HG03575 (cell line): Measurements from ENCODE around the gene ALDH1B1.

ENCODE experiments used
- ATAC-seq: cut with Tn5 transposase; IDR thresholded peaks from one replicate; pipeline ENCODE4 v1.9.1; 2021; ENCODE audit not compliant: unreplicated experiment, insufficient number of reproducible peaks, low FRiP score; ENCODE audit errors: extremely low read depth

Gene ALDH1B1

DNA sequence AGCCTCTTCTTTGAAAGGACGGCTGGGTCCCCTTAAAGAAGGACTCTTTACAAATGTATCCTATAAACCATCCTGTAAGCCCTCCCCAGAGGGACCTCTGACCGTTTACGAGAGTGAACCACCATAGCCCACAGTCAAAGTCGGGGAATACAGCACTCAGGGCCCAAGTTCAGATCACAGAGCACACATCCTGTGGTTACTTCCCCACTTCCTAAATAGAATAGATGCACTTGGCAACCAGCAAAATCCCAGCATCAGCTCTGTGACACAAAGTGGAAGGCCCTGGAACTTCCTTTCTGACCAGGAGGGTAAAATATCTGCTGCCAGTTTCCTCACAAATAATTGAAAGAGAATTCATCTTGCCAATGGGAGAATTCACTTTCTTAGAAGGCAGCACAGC, 38.6 kb downstream of the ALDH1B1 start:
- no peak for ATAC-seq

DNA sequence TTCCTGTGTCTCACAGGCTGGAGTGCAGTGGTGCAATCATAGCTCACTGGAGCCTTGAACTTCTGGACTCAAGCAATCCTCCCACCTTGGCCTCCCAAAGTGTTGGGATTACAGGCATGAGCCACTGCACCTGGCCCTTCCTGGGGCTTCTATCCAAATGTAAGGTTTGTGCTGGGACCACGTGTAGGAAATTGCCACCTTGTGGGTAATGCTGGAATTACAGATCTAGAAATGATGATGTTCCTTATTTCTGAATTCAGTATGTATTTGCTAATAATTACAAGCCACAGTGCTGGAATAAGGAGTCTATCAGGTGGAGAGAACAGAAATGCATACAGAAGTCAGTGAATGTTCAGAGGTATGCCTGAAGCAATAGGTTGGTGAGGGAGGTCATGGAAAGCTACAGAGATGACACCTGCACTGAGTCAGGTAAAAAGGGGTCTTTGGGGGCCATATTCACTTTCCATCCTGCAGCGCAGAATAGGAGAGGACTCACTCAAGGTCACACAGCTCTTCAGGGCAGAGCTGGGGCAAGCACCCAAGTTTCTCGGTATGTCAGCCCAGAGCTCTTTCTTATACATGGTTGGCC, 40.5 kb downstream of the ALDH1B1 start:
- no peak for ATAC-seq

DNA sequence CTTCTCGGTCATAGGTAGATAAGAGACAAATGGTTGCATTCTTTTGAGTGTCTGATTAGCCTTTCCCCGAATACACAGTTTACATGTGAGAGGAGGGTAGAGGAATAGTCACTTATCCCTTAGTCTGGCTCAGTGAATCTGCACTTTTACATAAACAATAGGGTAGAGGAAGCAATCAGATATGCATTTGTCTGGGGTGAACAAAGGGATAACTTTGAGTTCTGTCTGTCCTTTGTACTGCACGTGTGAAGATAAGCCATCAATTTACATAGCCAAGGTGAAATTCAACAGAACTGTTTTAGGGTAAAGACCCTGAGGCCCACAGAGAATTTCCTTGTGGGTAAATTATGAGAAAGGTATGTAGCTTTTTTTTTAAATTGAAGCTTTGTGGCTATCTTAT, 41.9 kb downstream of the ALDH1B1 start:
- no peak for ATAC-seq

DNA sequence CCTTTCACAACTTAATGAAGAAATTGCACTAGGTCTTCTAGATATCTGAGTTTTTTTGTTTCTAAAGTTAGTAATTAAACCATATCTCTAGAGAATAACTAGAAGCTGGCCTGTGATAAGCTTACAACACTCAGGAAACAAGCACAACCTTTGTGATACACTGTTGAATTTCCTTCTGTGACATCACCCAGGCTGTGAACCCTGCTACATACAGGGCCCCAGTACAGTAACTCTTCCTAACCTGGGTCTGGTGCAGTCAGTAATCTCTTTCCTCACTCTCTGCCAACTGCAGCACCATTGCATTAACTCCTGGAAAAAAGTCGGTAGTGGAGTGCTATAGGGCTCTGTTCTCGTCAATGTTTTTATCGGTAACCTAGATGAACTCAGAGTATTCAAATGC, 42.4 kb downstream of the ALDH1B1 start:
- no peak for ATAC-seq

DNA sequence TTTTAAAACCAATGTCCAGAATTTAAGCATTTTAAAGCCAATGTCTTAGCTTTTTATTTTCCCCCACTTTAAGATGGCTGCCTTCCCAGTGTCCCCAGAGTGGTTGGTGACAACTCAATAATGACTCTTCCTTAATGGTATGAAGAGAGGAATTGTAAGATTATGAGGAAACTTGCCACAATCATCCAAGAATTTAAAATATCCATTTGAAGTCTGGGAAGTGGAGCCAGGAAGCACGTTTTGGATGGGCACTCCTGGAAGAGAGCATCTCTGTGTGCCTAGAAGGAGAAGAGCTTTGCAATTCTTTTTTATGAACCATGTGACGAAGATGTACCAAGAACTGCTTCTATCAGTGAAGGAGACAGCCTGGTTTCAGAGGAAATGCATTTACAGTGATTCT, 43.0 kb downstream of the ALDH1B1 start:
- ATAC-seq, result no peak

DNA sequence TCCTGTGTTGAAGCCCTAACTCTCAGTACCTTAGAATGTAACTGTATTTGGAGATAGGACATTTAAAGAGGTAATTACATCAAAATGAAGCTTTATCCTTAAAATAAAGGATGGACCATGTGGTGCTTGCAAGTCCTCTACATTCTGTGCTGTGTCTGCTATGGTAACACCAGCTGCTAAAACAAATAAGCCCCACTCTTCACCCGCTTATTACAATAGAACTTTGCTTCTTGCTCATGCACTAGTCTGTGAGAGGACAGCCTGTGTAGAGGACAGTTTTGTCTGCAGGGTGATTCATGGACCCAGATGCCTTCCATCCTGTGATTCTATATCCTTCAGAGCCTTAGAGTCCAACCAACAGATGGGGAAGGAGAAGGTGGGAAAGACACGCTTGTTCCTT, 44.2 kb downstream of the ALDH1B1 start:
- no peak for ATAC-seq

DNA sequence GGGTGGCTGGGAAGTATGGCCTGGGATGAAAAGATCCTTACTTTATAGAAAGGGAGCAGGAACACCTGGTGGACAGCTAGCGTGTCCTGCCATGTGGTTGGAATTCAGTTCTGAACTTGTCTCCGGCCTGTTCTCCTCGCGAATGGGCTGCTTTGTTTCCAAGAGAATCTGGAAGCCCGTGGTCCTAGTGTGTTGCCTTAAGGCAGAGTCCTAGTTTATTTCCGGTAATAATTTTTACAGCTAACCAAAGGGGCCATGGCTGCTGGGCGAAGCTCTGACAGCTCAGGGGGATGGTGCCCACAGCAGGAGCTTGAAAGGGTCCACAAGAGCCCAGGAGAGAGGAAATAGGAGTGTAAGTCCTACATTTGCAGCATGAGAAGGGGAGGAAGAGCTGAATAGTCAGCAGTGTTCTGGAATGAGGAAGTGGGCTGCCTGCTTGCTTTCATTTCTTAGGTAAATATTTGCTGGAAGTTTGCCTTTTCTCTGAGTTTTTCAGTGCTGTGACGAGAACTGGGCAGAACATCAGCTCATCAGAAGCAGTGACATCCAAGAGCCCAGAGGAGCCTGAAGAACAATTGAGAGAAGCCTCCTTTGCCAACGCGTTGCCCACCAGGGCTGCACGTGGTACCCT, 44.8 kb downstream of the ALDH1B1 start:
- ATAC-seq, result no peak

DNA sequence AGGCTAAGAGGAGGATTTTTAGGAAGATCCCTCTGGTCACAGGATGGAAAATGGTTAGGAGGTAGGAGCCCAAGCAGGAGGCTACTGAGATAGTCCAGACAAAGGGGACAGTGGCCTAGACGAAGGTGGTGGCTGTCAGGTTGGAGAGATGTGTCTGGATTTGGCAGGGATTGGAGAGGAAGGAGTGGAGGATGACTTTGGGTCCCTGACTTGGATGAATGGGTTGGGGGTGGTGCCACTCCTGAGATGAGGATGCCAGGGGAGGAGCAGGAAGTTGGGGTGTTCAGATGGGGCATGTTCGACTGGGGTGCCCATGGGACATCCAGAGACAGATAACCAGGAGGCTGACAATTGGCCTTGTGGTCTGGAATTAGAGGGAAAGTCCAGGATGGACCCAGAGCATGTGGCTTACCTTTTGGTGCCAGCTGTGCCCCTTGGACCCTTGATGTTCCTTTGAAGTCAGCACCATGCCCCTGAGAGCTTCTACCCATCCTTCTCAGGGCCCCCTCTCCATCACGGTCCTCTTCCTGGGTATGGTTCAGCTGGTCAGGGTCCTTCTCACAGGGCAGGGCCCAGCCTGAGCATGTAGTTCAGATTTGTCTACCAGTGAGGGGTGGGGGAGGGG, 46.9 kb downstream of the ALDH1B1 start:
- ATAC-seq, result no peak

DNA sequence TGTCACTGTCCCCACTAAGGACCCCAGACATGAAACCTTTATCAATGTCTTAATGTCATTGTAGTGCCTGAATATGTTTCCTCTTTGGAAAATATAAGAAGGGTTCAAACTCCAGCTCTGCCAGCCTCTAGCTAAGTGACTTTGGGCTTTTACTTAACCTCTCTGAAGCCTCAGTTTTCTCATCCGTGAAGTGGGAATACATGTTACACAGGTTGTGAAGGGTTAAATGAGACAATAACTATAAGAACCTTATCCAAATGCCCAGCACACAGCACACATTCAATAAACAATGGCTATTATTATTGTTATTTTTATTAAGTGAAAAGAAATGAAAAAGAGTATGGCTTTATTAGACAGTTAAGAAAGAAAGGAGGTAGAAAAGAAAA, 47.4 kb downstream of the ALDH1B1 start:
- no peak for ATAC-seq

DNA sequence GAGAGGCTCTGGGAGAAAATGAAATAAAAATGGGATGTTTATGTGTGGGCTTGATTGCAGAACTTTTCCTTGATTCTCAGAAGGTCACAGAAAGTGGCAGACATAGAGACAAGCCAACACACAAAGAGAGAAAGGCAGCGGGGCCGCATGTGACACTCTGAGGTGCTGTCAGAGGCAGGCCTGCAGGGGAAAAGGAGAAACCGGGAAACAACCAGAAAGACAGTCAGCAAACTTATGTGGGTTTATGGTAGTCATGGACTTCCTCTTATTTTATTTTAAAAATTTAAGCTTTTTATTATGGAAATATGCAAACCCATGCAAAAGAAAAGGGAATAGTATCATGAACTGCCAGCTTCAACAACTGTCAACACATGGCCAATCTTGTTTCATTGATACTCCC, 48.0 kb downstream of the ALDH1B1 start:
- no peak for ATAC-seq

DNA sequence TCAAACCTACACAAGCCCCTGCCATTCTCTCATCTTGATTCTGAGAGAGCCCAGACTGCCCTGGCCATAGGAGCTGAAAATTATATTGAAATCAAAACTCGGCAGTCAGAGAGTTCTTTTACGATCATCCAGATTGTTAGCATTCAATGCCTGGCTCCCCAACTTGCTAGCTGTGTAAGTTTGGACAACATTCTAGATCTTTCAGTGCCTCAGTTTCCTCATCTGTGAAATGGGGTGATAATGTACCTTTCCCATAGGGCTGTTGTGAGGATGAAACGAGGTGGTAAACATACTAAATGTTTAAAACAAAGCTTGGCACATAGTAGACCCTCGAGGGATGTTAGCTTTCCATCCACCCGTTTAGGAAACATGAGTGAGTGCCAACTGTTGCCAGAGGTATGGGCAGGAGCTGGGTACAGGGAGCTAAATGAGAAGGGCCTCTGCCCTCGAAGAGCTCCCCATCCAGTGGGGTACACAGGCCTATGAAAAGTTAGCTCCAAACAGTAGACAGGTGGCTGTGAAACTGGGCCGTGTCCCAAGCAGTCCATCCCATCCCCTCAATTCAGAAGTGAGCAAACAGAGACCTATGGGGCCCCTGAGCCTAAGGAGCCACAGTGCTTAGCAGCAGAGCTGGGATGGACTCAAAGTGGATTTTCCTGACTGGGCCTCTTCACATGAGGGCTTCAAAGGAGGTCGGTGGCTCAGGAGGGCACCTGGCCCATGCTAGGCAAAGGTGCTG, 49.0 kb downstream of the ALDH1B1 start:
- ATAC-seq, result no peak

DNA sequence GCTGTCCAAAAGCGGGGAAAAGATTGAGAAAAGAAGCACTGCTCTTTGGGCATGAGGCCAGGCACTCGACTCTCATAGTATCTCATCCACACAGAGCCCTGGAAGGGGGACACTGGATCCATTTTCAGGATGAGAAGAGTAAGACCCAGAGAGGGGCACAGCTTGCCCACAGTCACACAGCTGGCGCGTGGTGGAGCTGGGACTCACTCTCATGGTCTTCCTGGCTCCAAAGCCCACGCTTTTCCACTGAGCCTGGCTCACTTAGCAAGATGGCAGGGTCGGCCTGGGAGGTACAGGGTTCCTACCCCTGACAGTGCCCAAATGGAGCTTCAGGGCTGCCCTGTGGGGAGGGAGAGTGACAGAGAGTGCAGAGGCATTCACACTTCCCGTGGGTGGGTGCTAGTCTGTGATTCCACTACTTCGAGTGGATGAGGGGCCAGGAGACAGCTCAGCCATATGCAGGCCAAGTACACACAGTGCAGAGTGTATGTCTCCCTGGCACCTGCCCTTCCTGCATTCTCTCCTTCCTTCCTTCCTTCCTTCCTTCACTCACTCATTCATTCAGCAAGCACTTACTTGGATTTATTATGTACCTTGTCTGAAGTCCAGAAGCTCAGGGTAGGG, 50.1 kb downstream of the ALDH1B1 start:
- ATAC-seq, result no peak

DNA sequence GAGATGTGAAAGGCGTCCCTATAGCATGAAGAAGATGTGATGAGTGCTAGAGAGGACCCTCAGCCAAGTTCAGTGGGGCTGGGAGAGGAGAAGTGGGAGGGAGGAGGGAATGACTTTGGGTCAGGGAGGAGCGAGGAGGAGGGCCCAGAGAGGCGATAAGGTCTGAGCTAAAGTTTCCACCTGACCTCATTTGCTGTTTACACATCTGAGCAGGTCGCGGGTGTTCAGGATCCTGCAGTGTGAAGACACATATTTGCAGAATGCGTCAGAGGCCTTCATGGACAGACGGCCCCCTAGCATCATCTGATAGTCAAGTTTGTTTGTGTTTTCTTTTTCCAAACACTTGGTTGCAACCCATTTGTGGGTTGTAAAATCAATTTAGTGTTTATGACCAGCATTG, 50.7 kb downstream of the ALDH1B1 start:
- ATAC-seq, result no peak

DNA sequence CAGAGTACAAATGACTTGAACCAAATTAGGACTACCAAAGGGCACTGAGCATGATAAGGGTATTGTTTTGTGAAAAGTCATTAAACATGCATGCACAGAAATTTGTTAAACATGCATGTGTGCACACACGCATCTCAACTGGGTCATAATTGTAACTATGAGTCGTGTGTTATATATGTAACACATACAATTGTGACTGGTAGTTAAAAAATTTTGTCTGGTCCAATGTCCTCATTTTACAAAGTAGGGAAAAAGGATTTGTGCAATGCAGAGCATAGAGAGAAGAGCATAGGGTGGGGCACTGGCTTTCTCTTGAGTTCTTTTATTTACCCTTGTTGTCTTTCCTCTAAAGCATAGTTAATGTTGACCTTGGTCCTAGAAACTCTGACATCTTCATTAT, 51.1 kb downstream of the ALDH1B1 start:
- ATAC-seq, result no peak

DNA sequence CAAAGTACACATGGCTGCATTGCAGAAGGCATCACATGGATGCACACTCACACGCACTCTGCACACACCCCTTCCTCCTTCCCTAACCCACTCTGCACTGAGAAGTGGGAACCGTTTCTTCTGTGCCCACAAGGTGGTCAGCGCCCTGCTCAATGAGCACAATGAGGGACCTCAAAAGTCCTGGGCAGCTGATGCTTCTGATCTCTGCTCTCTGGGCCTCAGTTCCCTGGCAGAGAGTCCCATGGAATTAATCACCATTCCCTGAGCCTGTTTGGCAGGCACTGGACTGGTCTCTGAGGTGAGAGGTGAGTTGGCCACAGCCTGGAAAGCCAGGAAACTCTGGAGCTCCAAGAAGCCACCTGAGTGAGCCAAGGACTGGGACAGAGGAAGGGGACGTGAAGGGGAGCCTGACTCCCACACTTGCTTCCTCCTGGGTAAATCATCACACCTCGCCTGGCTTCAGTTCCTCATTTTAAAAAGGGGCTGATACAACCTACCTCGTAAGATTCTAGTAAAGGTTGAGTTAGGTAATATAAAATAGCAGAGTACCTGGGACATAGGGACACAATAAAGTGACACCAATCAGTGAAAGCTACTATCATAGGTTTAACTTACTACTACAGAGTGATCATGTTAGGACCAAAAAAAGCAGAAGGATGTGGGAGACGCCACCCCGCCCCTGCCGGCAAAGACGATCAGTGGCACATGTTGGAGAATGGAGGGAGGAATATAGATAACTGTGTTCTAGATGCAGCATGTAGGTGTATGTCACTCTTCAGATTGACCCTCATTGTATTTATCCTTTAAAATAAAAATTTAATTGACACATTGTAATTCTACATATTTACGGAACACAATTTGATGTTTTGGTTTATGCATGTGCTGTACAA, 52.9 kb downstream of the ALDH1B1 start:
- no peak for ATAC-seq

DNA sequence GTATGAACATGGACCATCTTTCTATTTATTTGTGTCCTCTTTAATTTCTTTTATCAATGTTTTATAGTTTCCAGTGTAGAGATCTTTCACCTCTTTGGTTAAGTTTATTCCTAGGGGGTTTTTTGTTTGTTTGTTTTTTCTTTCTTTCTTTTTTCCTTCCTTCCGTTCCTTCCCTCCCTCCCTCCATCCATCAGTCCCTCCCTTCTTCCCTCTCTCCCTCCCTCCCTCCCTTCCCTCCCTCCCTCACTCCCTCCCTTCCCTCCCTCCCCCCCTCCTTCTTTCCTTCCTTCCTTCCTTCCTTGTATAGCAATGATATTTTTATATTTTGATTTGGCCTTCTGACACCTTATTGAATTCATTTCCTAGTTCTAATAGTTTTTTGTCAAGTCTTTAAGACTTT, 55.2 kb downstream of the ALDH1B1 start:
- ATAC-seq, result no peak
